Suprapubic skin (tissue), 4 donors: Measurements from ENCODE around the gene KIAA2012.

ENCODE experiments used
- CTCF ChIP-seq, 2 donors: fragments of 200-600 bp in 1 of 2; fragments of 450-650 bp in 1 of 2; sonication (generic) in 1 of 2; IDR thresholded peaks; one replicate each; pipeline ENCODE4 v1.5.1; 2016 to 2019; ENCODE audit warnings: antibody characterized with exemption in 2 of 2, mild to moderate bottlenecking in 1 of 2, moderate library complexity in 1 of 2
- POLR2A ChIP-seq, 2 donors: fragments of 450-650 bp; IDR thresholded peaks; one replicate each; pipeline ENCODE4 v1.6.1; 2017; ENCODE audit warnings: antibody characterized with exemption in 2 of 2, mild to moderate bottlenecking in 2 of 2, moderate library complexity in 2 of 2
- POLR2AphosphoS5 ChIP-seq, 3 donors: sonication (generic); formaldehyde crosslinking; IDR thresholded peaks; one replicate each; pipeline ENCODE4 v1.6.1; 2017; ENCODE audit warnings: antibody characterized with exemption in 3 of 3

- no peak for TF ChIP-seq POLR2A (IDR thresholded peaks at IDR 0.05)
- TF ChIP-seq CTCF (IDR thresholded peaks at IDR 0.05), result no peak
- no peak for TF ChIP-seq POLR2AphosphoS5 (IDR thresholded peaks at IDR 0.05)
Observed at GRCh38 chr2:202171241-202171825, 98.3 kb downstream of the KIAA2012 start.
